B cell (primary cell): Measurements from ENCODE around the gene MRPL22. TPM values are rescaled to one million over a fixed set of nuclear protein-coding genes. Genes with fewer than 3 reads are reported as not detected.

Source experiments
- ATAC-seq: fragments of 200-7000 bp; cut with Tn5 transposase; one replicate; pipeline ENCODE4 v1.10.0; 2021; ENCODE audit warnings: low read depth, mild to moderate bottlenecking, moderate number of reproducible peaks, moderate library complexity
- CTCF ChIA-PET: fragments of 350-600 bp; sonication (Branson Sonifier 250); formaldehyde crosslinking; loops from one replicate; lab custom pipeline; 2021; ENCODE audit warnings: antibody characterized with exemption, inconsistent platforms; lab: Charles Lee
- POLR2A ChIA-PET: fragments of 350-600 bp; sonication (Branson Sonifier 250); formaldehyde crosslinking; loops from one replicate; lab custom pipeline; 2021; ENCODE audit warnings: antibody characterized with exemption; lab: Charles Lee
- DNase-seq: peaks from one replicate; pipeline ENCODE4 v3.0.0; 2013
- H2AFZ ChIP-seq: 2 replicates; pipeline ENCODE4 v1.6.1; 2012; ENCODE audit warnings: mild to moderate bottlenecking, low read depth, low read length; ENCODE audit not compliant: insufficient read depth, poor library complexity, severe bottlenecking
- H3K27ac ChIP-seq, 2 donors: 1 replicate in 1 of 2; 2 replicates in 1 of 2; pipeline ENCODE4 v1.5.1; 2012 to 2013; ENCODE audit warnings: low read length in 2 of 2, mild to moderate bottlenecking in 2 of 2, moderate library complexity in 1 of 2
- H3K27me3 ChIP-seq, 4 experiments: fragments of 200-600 bp in 1 of 4; sonication (generic) in 1 of 4; replicated peaks in 1 of 4; 1 replicate in 2 of 4; 2 replicates in 2 of 4; pipeline versions ENCODE4 v1.6.1 to v1.7.0; 2013 to 2016; ENCODE audit warnings: low read length in 3 of 4, mild to moderate bottlenecking in 2 of 4, mixed read lengths in 1 of 4, moderate library complexity in 1 of 4; ENCODE audit not compliant: insufficient read depth in 4 of 4, control insufficient read depth in 3 of 4; ENCODE audit errors: control extremely low read depth in 1 of 4
- H3K36me3 ChIP-seq, 2 experiments: replicated peaks in 1 of 2; 1 replicate in 1 of 2; 2 replicates in 1 of 2; pipeline versions ENCODE4 v1.6.1 to v1.7.1; 2013; ENCODE audit warnings: low read length in 1 of 2; ENCODE audit not compliant: insufficient read depth in 2 of 2, control insufficient read depth in 1 of 2; ENCODE audit errors: control extremely low read depth in 1 of 2, extremely low read depth in 1 of 2
- H3K4me1 ChIP-seq, 2 donors: fragments of 200-600 bp in 1 of 2; sonication (generic) in 1 of 2; 1 replicate in 1 of 2; 2 replicates in 1 of 2; pipeline versions ENCODE4 v1.5.1 to v1.6.1; 2013 to 2017; ENCODE audit warnings: low read length in 2 of 2; ENCODE audit not compliant: control insufficient read depth in 2 of 2, insufficient read depth in 2 of 2
- H3K4me2 ChIP-seq: replicated peaks from 2 replicates; pipeline ENCODE3; 2012; ENCODE audit warnings: mild to moderate bottlenecking, low read depth, low read length; ENCODE audit not compliant: poor library complexity, severe bottlenecking
- H3K4me3 ChIP-seq, 5 experiments: fragments of 200-600 bp in 1 of 5; sonication (generic) in 1 of 5; 1 replicate in 3 of 5; 2 replicates in 2 of 5; pipeline versions ENCODE4 v1.5.1 to v1.7.0; 2011 to 2016; ENCODE audit warnings: low read length in 4 of 5, mild to moderate bottlenecking in 4 of 5, low read depth in 2 of 5, control low read depth in 1 of 5, moderate library complexity in 1 of 5; ENCODE audit not compliant: insufficient read depth in 1 of 5; ENCODE audit errors: control extremely low read depth in 1 of 5, extremely low read depth in 1 of 5
- H3K79me2 ChIP-seq: fragments of 200-600 bp; sonication (generic); one replicate; pipeline ENCODE4 v1.6.0; 2016; ENCODE audit warnings: low read length; ENCODE audit not compliant: control insufficient read depth, insufficient read depth
- H3K9ac ChIP-seq: fragments of 200-600 bp; sonication (generic); 2 replicates; pipeline ENCODE4 v1.6.1; 2017; ENCODE audit warnings: mild to moderate bottlenecking, low read length, moderate library complexity
- H3K9me3 ChIP-seq, 3 donors: one replicate each; pipeline versions ENCODE4 v1.6.1 to v1.7.1; 2013; ENCODE audit warnings: low read length in 2 of 3; ENCODE audit not compliant: control insufficient read depth in 2 of 3, insufficient read depth in 1 of 3; ENCODE audit errors: control extremely low read depth in 1 of 3
- H4K20me1 ChIP-seq: 2 replicates; pipeline ENCODE4 v1.6.0; 2012; ENCODE audit warnings: mild to moderate bottlenecking, low read length; ENCODE audit not compliant: insufficient read depth, control insufficient read depth, poor library complexity, severe bottlenecking
- H3K27ac Mint-ChIP-seq: one replicate; pipeline ENCODE4 v1.8.0; 2021; ENCODE audit warnings: mixed read lengths
- H3K27me3 Mint-ChIP-seq: one replicate; pipeline ENCODE4 v1.8.0; 2021; ENCODE audit warnings: mixed read lengths
- H3K4me1 Mint-ChIP-seq: one replicate; pipeline ENCODE4 v1.8.0; 2021; ENCODE audit warnings: mixed read lengths
- H3K4me3 Mint-ChIP-seq: one replicate; pipeline ENCODE4 v1.8.0; 2021; ENCODE audit warnings: mixed read lengths
- H3K9me3 Mint-ChIP-seq: one replicate; pipeline ENCODE4 v1.8.0; 2022; ENCODE audit warnings: mixed read lengths; ENCODE audit not compliant: insufficient read depth
- EZH2 ChIP-seq: IDR thresholded peaks from 2 replicates; pipeline ENCODE4 v1.6.1; 2012; ENCODE audit warnings: borderline replicate concordance, low read depth, mild to moderate bottlenecking, moderate library complexity, low read length; ENCODE audit not compliant: insufficient read depth, poor library complexity, severe bottlenecking
- WGBS: methylation state at CpG from one replicate; pipeline ENCODE4 v1.1.5; 2013; ENCODE audit warnings: missing lambda C conversion rate; ENCODE audit not compliant: insufficient coverage; 5-methylcytosine and 5-hydroxymethylcytosine counted together
- intact Hi-C: fragments of 100-400 bp; cut with micrococcal nuclease; formaldehyde crosslinking; loops from one replicate; pipeline ENCODE4 v1.10.0; 2022
- polyA plus RNA-seq: library from polyadenylated mRNA; depleted of rRNA; stranded (reverse); fragments of >200 nt; gene quantifications from 2 replicates; pipeline ENCODE4 v1.2.3, GENCODE V29; 2012
- total RNA-seq, 2 donors: library from RNA; stranded (reverse); fragments of 120-200 nt in 1 of 2; gene quantifications; 1 replicate in 1 of 2; 2 replicates in 1 of 2; pipeline versions ENCODE4 v1.2.3 to v1.2.4, GENCODE V29; 2013 to 2022
- TF ChIP-seq, protein P1 (sequence below): fragments of 200-600 bp; IDR thresholded peaks from one replicate; pipeline ENCODE4 v1.8.0; 2022; ENCODE audit warnings: antibody characterized with exemption, mild to moderate bottlenecking

Gene MRPL22
- total and polyA plus RNA-seq, 2 donors (not counting 1 experiment from before 2014, with no cell fraction given) = 18.8 to 21.4 TPM

DNA sequence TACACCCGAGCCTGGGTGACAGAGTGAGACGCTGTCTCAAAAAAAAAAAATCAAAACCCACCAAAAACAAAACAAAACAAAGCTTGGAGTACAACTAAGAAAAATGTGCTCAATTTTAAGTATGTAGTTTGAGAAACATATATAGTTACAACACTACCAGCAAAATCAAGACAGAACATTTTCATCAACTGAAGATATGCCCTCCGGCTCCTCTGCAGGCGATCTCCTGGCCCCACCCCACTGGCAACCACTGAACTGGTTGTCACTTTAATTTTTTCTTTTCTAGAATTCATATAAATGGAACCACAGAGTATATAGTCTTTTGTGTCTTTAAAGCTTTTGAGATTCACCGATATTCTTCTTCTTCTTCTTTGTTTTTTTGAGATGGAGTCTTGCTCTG is 47.5 kb upstream of the MRPL22 start:
- no peak for ATAC-seq

DNA sequence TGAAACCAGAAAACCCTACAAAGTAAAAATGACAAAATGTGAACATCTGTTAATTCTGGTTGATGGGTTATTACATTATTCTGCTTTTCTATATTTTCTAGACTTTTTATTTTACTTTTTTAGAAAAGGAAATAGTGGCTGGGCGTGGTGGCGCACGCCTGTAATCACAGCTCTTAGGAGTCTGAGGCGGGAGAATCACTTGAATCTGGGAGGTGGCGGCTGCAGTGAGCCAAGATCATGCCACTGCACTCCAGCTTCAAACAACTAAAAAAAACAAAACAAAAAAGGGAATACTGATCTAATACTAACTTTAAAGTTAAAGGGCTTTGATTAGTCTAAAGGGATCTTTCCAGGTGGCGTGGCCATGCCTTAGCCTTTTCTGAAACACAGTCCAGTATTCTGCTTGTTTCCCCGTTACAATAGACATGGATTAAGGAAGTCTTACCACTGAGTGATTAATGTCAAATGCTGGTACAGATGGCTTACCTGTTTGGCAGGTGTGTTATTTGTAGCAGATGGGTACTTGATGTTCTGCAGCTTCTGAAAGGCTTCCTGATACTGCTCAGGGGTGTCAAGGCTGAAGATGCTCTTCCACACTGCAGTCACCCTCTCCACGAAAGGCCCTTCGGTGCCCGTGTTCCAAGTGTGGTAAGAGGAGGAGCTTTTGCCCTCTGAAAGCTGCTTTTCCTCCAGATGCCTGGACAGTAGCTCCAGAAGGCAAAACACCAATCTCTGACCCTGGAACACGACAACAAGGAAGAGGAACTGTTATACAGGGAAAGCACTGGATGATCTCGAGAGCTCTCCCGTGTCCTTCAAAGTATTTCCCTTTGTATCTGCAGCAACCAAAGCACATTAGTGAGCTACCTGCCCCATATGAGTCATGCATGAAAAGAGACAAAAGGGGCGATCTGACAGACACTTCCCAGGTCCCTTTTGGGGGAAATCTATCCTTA is 45.0 kb upstream of the MRPL22 start:
- Histone ChIP-seq H3K4me3 (no peak overlapping the region), H2AFZ (no peak overlapping the region), H3K79me2 (no peaks in the 10 kb centered on the region), H3K9me3 (no peaks in the 10 kb centered on the region), H3K9ac (no peak overlapping the region), H3K27ac (no peak overlapping the region), H4K20me1 (no peaks in the 10 kb centered on the region), H3K36me3 (peaks cover 23 to 73% of the 10 kb centered on the region in 2 experiments), H3K4me2 (no peak overlapping the region), H3K27me3 (no peaks in the 10 kb centered on the region), H3K4me1 (no peaks in the 10 kb centered on the region)
- H3K27me3 Mint-ChIP-seq = no peaks in the 10 kb centered on the region
- POLR2A ChIA-PET = no interaction called here
- 100% methylated on average over 4 of the region's 14 CpGs for WGBS
- no peaks in the 10 kb centered on the region for H3K9me3 Mint-ChIP-seq
- H3K27ac Mint-ChIP-seq = no peak overlapping the region
- no peak for ATAC-seq
- H3K4me1 Mint-ChIP-seq = no peaks in the 10 kb centered on the region
- no peak for TF ChIP-seq EZH2
- TF ChIP-seq, protein P1, sequence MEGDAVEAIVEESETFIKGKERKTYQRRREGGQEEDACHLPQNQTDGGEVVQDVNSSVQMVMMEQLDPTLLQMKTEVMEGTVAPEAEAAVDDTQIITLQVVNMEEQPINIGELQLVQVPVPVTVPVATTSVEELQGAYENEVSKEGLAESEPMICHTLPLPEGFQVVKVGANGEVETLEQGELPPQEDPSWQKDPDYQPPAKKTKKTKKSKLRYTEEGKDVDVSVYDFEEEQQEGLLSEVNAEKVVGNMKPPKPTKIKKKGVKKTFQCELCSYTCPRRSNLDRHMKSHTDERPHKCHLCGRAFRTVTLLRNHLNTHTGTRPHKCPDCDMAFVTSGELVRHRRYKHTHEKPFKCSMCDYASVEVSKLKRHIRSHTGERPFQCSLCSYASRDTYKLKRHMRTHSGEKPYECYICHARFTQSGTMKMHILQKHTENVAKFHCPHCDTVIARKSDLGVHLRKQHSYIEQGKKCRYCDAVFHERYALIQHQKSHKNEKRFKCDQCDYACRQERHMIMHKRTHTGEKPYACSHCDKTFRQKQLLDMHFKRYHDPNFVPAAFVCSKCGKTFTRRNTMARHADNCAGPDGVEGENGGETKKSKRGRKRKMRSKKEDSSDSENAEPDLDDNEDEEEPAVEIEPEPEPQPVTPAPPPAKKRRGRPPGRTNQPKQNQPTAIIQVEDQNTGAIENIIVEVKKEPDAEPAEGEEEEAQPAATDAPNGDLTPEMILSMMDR = no peak
- CTCF ChIA-PET = no interaction called here
- intact Hi-C loops = no loop called here
- H3K4me3 Mint-ChIP-seq = no peak overlapping the region
- no peak for DNase-seq

More for the DNA sequence above, 47.5 kb upstream of the MRPL22 start:
- H3K36me3 ChIP-seq = peaks cover 20 to 72% of the 10 kb centered on the region in 2 experiments
- no peak overlapping the region for H3K27ac ChIP-seq
- DNase-seq = no peak
- Mint-ChIP-seq H3K27me3 (no peaks in the 10 kb centered on the region), H3K4me3 (no peak overlapping the region), H3K9me3 (no peaks in the 10 kb centered on the region), H3K27ac (no peak overlapping the region), H3K4me1 (no peaks in the 10 kb centered on the region)
- H3K9ac ChIP-seq = no peak overlapping the region
- H4K20me1 ChIP-seq = no peaks in the 10 kb centered on the region
- no peaks in the 10 kb centered on the region for H3K79me2 ChIP-seq
- no peak overlapping the region for H3K4me3 ChIP-seq
- no peak overlapping the region for H3K4me2 ChIP-seq
- H3K9me3 ChIP-seq = no peaks in the 10 kb centered on the region
- no peaks in the 10 kb centered on the region for H3K4me1 ChIP-seq
- POLR2A ChIA-PET = no interaction called here
- WGBS = no CpG with 5 or more reads among the region's 5 CpGs
- intact Hi-C loops = no loop called here
- TF ChIP-seq EZH2 = no peak
- TF ChIP-seq, protein P1 = no peak
- CTCF ChIA-PET = no interaction called here
- H3K27me3 ChIP-seq = no peaks in the 10 kb centered on the region
- no peak overlapping the region for H2AFZ ChIP-seq
